Transverse colon (tissue), 4 donors: ENCODE results near the gene XPNPEP3. TPM values are rescaled to one million over a fixed set of nuclear protein-coding genes. Genes with fewer than 3 reads are reported as not detected.

ENCODE experiments used
- DNase-seq: peaks from one replicate; pipeline ENCODE4 v3.0.0-alpha.2; 2019
- H3K27ac ChIP-seq, 4 donors: fragments of 200-600 bp; sonication (generic); 2 replicates each; pipeline ENCODE4 v1.5.1; 2016 to 2018; ENCODE audit warnings: inconsistent platforms in 4 of 4
- H3K27me3 ChIP-seq: fragments of 200-600 bp; sonication (generic); 2 replicates; pipeline ENCODE4 v1.5.1; 2017; ENCODE audit warnings: inconsistent platforms
- H3K36me3 ChIP-seq, 4 donors: fragments of 200-600 bp; sonication (generic); 2 replicates each; pipeline ENCODE4 v1.5.1; 2017 to 2019; ENCODE audit warnings: inconsistent platforms in 4 of 4
- H3K4me1 ChIP-seq, 4 donors: fragments of 200-600 bp; sonication (generic); 2 replicates each; pipeline ENCODE4 v1.5.1; 2017 to 2020; ENCODE audit warnings: inconsistent platforms in 4 of 4
- H3K4me3 ChIP-seq, 4 donors: fragments of 200-600 bp; sonication (generic); 1 replicate in 1 of 4; 2 replicates in 3 of 4; pipeline versions ENCODE4 v1.5.1 to v1.6.1; 2017 to 2019; ENCODE audit warnings: inconsistent platforms in 4 of 4
- H3K9me3 ChIP-seq, 2 donors: fragments of 200-600 bp; sonication (generic); 2 replicates each; pipeline ENCODE4 v1.5.1; 2017 to 2019; ENCODE audit warnings: inconsistent platforms in 2 of 2
- CTCF ChIP-seq, 5 experiments: fragments of 200-600 bp in 3 of 5; fragments of 450-650 bp in 2 of 5; sonication (generic) in 3 of 5; IDR thresholded peaks; 1 replicate in 2 of 5; 2 replicates in 3 of 5; pipeline ENCODE4 v1.5.1; 2016 to 2017; ENCODE audit warnings: antibody characterized with exemption in 5 of 5, inconsistent platforms in 3 of 5, mild to moderate bottlenecking in 2 of 5, moderate library complexity in 1 of 5
- EP300 ChIP-seq: sonication (generic); formaldehyde crosslinking; IDR thresholded peaks from one replicate; pipeline ENCODE4 v1.6.1; 2017; ENCODE audit warnings: antibody characterized with exemption, low read depth
- POLR2A ChIP-seq: fragments of 450-650 bp; IDR thresholded peaks from one replicate; pipeline ENCODE4 v1.6.1; 2016; ENCODE audit warnings: antibody characterized with exemption, mild to moderate bottlenecking, moderate library complexity
- POLR2AphosphoS5 ChIP-seq, 3 donors: sonication (generic); formaldehyde crosslinking; IDR thresholded peaks; one replicate each; pipeline ENCODE4 v1.6.1; 2016; ENCODE audit warnings: antibody characterized with exemption in 3 of 3
- WGBS, 2 donors: methylation state at CpG; one replicate each; pipeline ENCODE4 v1.1.5; 2018; ENCODE audit warnings: low coverage in 1 of 2; 5-methylcytosine and 5-hydroxymethylcytosine counted together
- in situ Hi-C, 4 donors: fragments of 200-750 bp; cut with MboI; loops; one replicate each; pipeline versions ENCODE4 v1.15.0 to v1.15.1; 2017; ENCODE audit warnings: low sequenced_read_pairs in 3 of 4, low pct_ligation_motif_present in 1 of 4, low pct_unique_long_range_greater_than_20kb in 1 of 4
- intact Hi-C: fragments of 100-400 bp; cut with DNase I; formaldehyde crosslinking; loops from one replicate; pipeline ENCODE4 v1.15.1; 2023; ENCODE audit warnings: low total_unique reads
- small RNA-seq, 4 donors: library from RNA; depleted of rRNA; stranded (forward); fragments of <200 nt; gene quantifications; one replicate each; pipeline ENCODE3, GENCODE V24; 2016
- total RNA-seq, 4 donors: library from RNA; depleted of rRNA; stranded (reverse); fragments of >200 nt; gene quantifications; one replicate each; pipeline ENCODE4 v1.1.0, GENCODE V29; 2016

Gene XPNPEP3
- total RNA-seq, 4 donors from 2014 or later, result 5.8 to 14.1 (median 7.8) TPM

GRCh38 chr22:40979871-40980270 is 122.9 kb downstream of the XPNPEP3 start:
- no peak for DNase-seq
- no peak overlapping the region for H3K4me3 ChIP-seq
- H3K27ac ChIP-seq, result no peak overlapping the region
- intact Hi-C loops (no loop called here), in situ Hi-C loops (no loop called here)
- no peaks in the 10 kb centered on the region for H3K4me1 ChIP-seq
- H3K27me3 ChIP-seq, result no peaks in the 10 kb centered on the region
- H3K36me3 ChIP-seq, result no peaks in the 10 kb centered on the region
- WGBS, 2 donors, result 85 to 93% methylated on average over 7 to 8 of the region's 8 CpGs
- H3K9me3 ChIP-seq, result no peaks in the 10 kb centered on the region
- no peak for TF ChIP-seq EP300
- TF ChIP-seq POLR2AphosphoS5 (IDR thresholded peaks at IDR 0.05), result no peak
- no peak for TF ChIP-seq CTCF (IDR thresholded peaks at IDR 0.05)
- no peak for TF ChIP-seq POLR2A

Small RNA genes lying within 50 kb of the gene (small RNA-seq; reads per million reads assigned to genes)
- gene MIR4766 (0 to 0.18 (median 0) reads per million in 4 donors), gene RF00017 (0 reads per million in 4 donors), gene RNU6-379P (0 reads per million in 4 donors)

Other genes starting within 250 kb of the XPNPEP3 start
- 100 to 1,000 TPM in 2 of 4 donors, 10 to 100 TPM in 2; 46.0 to 408 (median 90.0) TPM for gene MRTFA, start 220.4 kb upstream of the XPNPEP3 start, total RNA-seq
- gene MCHR1, start 177.7 kb upstream of the XPNPEP3 start, total RNA-seq, result under 1 TPM in 1 of 4 donors, not detected in 3; 0.27 TPM
- 10 to 100 TPM in 3 of 4 donors, 1 to 10 TPM in 1; 8.0 to 20.2 (median 12.5) TPM for gene SLC25A17, start 37.8 kb upstream of the XPNPEP3 start, total RNA-seq
- 100 to 1,000 TPM in 2 of 4 donors, 10 to 100 TPM in 2; 39.6 to 113 (median 79.7) TPM for gene ST13, start 509 bp upstream of the XPNPEP3 start, total RNA-seq
- gene DNAJB7, start 5.0 kb downstream of the XPNPEP3 start, total RNA-seq, result 10 to 100 TPM in 1 of 4 donors, under 1 TPM in 2, not detected in 1; 0.55 to 24.9 (median 0.64) TPM
- gene RBX1, start 94.2 kb downstream of the XPNPEP3 start, total RNA-seq, result 10 to 100 TPM in 3 of 4 donors, 1 to 10 TPM in 1; 7.8 to 36.9 (median 24.9) TPM
- gene EP300, start 235.4 kb downstream of the XPNPEP3 start, total RNA-seq, result 100 to 1,000 TPM in 1 of 4 donors, 10 to 100 TPM in 3; 80.6 to 119 (median 91.6) TPM